B cell (primary cell): ENCODE measurements around the gene PNPLA1.

Experiments
- EZH2 ChIP-seq: IDR thresholded peaks from 2 replicates; pipeline ENCODE4 v1.6.1; 2012; ENCODE audit warnings: borderline replicate concordance, low read depth, mild to moderate bottlenecking, moderate library complexity, low read length; ENCODE audit not compliant: insufficient read depth, poor library complexity, severe bottlenecking
- TF ChIP-seq, protein P1 (sequence below): fragments of 200-600 bp; IDR thresholded peaks from one replicate; pipeline ENCODE4 v1.8.0; 2022; ENCODE audit warnings: antibody characterized with exemption, mild to moderate bottlenecking

DNA sequence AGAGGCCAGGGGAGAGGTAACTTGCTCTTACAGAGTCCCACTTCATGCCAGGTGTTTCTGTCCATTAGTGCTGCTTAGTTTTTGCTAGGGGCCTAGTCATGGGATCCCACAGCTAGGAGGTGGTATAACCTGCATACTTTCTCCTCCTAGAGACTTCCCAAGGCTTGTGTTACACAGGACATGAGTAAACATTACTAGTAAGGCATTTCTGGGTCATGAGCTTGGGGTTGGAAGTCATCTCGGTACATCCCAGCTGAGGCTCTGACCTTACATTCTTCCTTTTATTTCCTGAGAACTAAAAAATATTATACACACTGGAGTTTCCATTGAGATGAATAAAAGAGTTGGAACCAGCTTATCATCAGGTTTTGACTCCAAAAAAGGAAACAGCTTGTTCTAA is 20.9 kb upstream of the PNPLA1 start:
- TF ChIP-seq, protein P1, sequence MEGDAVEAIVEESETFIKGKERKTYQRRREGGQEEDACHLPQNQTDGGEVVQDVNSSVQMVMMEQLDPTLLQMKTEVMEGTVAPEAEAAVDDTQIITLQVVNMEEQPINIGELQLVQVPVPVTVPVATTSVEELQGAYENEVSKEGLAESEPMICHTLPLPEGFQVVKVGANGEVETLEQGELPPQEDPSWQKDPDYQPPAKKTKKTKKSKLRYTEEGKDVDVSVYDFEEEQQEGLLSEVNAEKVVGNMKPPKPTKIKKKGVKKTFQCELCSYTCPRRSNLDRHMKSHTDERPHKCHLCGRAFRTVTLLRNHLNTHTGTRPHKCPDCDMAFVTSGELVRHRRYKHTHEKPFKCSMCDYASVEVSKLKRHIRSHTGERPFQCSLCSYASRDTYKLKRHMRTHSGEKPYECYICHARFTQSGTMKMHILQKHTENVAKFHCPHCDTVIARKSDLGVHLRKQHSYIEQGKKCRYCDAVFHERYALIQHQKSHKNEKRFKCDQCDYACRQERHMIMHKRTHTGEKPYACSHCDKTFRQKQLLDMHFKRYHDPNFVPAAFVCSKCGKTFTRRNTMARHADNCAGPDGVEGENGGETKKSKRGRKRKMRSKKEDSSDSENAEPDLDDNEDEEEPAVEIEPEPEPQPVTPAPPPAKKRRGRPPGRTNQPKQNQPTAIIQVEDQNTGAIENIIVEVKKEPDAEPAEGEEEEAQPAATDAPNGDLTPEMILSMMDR, result no peak
- no peak for TF ChIP-seq EZH2
